ENCODE measurements around the gene CYB561A3. TPM values are rescaled to one million over a fixed set of nuclear protein-coding genes. Genes with fewer than 3 reads are reported as not detected.

The CYB561A3 gene
- total and polyA plus RNA-seq, 2 of the 13 experiments (the other 11 are each of a cell fraction or from before 2014, with no cell fraction given) = 11.4 to 14.9 TPM

DNA sequence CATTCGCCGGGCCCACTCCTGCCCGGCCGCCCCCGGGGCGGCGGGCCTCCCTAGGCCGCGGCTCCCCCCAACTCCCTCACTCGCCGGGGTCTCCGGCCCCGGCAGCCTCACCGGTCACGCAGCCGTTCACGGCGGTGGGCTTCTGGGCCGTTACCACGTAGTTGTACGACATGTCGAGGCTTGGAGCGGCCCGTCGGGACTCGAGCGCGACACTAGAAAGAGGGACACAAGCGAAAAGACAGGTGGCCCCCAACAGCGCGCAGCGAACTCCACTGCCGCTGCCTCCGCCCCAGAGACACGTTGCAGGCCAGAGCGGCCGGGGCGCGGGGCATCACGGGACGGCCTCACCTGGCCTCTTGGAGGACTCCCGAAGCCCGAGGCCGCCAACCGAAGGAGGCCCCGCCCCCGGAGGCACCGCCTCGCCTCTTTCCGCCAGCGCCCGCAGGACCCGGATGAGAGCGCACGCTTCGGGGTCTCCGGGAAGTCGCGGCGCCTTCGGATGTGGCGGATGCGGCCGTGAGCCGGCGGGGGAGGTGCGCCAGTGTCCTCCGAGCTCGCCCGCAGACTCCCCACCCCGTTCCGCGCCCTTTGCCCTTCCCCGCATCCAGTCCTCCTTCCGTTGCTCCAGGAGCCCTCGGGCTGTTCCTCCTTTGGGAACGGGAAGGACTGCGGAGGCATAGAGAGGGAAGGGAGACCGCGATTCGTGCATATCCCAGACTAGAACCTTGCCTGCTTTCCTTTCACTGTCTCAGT is 28.7 kb downstream of the CYB561A3 start, which contains the start of the genes DDB1 and TKFC (continued):
- 0 out of 2 replicates have a peak, but pooled peaks have one; percentile 70 for TF ChIP-seq NFIB (CRISPR knock-in tag; IDR thresholded peaks at IDR 0.05; ENCODE audit: borderline replicate concordance)
- TF ChIP-seq KLF6 (CRISPR knock-in tag; IDR thresholded peaks at IDR 0.05) = peak; percentile 91
- peak; percentile 75 for TF ChIP-seq ZNF792 (CRISPR knock-in tag; IDR thresholded peaks at IDR 0.05)
- TF ChIP-seq TEF (CRISPR knock-in tag; IDR thresholded peaks at IDR 0.05) = no peak
- no peak for TF ChIP-seq ZNF253 (CRISPR knock-in tag; IDR thresholded peaks at IDR 0.05; ENCODE audit: borderline replicate concordance)
- TF ChIP-seq CHD2 (IDR thresholded peaks at IDR 0.05; ENCODE audit: low read depth, low read length) = 0 out of 2 replicates have a peak, but pooled peaks have one; percentile 30
- TF ChIP-seq ZNF775 (CRISPR knock-in tag; IDR thresholded peaks at IDR 0.05; ENCODE audit: borderline replicate concordance) = no peak
- TF ChIP-seq LBX2 (CRISPR knock-in tag; IDR thresholded peaks at IDR 0.05; ENCODE audit: borderline replicate concordance) = 0 out of 2 replicates have a peak, but pooled peaks have one; percentile 38
- TF ChIP-seq ATAD3A (CRISPR knock-in tag; IDR thresholded peaks at IDR 0.05) = no peak
- no peak for TF ChIP-seq FOXO4 (CRISPR knock-in tag; conservative IDR thresholded peaks at IDR 0.05)
- TF ChIP-seq E2F1 (CRISPR knock-in tag; IDR thresholded peaks at IDR 0.05) = no peak; the same call in none of the 2 replicates
- 0 out of 2 replicates have a peak, but pooled peaks have one; percentile 20 for TF ChIP-seq ZNF550 (CRISPR knock-in tag; IDR thresholded peaks at IDR 0.05; ENCODE audit: borderline replicate concordance)
- peak; percentile 70 for TF ChIP-seq TFE3 (CRISPR knock-in tag; IDR thresholded peaks at IDR 0.05)
- TF ChIP-seq, protein P1, sequence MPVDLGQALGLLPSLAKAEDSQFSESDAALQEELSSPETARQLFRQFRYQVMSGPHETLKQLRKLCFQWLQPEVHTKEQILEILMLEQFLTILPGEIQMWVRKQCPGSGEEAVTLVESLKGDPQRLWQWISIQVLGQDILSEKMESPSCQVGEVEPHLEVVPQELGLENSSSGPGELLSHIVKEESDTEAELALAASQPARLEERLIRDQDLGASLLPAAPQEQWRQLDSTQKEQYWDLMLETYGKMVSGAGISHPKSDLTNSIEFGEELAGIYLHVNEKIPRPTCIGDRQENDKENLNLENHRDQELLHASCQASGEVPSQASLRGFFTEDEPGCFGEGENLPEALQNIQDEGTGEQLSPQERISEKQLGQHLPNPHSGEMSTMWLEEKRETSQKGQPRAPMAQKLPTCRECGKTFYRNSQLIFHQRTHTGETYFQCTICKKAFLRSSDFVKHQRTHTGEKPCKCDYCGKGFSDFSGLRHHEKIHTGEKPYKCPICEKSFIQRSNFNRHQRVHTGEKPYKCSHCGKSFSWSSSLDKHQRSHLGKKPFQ (CRISPR knock-in tag; IDR thresholded peaks at IDR 0.05; ENCODE audit: insufficient replicate concordance) = peak; percentile 97
- no peak for TF ChIP-seq ZNF576 (CRISPR knock-in tag; IDR thresholded peaks at IDR 0.05)

All from HepG2 (cell line).